ENCODE measurements around the gene DPP10.

Gene DPP10

GRCh38 chr2:115580784-115581183 lies 1138.3 kb downstream of the DPP10 start:
- DNase-seq (ENCODE audit: low read depth): no peak
- TF ChIP-seq CTCF (conservative IDR thresholded peaks at IDR 0.05; ENCODE audit: low read length): no peak
- H3K4me3 ChIP-seq (ENCODE audit: low read length): no peak overlapping the region

DNA sequence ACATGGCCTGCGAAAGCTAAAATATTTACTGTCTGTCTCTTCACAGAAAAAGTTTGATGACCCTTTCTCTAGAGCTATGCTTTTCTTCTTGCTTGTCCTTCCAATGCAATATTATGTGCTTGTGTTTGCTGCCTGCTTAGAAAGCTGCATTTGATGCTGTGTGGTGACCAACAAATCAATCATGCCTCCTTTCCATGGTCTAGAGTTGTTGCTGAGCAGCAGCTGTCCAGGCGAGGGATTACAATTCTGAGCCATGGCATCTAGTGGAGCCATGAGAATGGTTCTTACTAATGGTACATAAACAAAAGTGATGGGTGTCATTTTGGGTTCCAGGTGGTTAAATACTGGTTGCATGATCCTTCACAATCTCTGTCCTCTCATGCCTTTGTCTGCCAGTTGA lies 1142.1 kb downstream of the DPP10 start:
- no peak overlapping the region for H3K4me3 ChIP-seq (ENCODE audit: low read length)
- no peak for DNase-seq (ENCODE audit: low read depth)
- no peak for TF ChIP-seq CTCF (conservative IDR thresholded peaks at IDR 0.05; ENCODE audit: low read length)

GRCh38 chr2:115596659-115597375 lies 1154.4 kb downstream of the DPP10 start:
- no peak for TF ChIP-seq CTCF (conservative IDR thresholded peaks at IDR 0.05; ENCODE audit: low read length)
- no peak for DNase-seq (ENCODE audit: low read depth)
- no peak overlapping the region for H3K4me3 ChIP-seq (ENCODE audit: low read length)

DNA sequence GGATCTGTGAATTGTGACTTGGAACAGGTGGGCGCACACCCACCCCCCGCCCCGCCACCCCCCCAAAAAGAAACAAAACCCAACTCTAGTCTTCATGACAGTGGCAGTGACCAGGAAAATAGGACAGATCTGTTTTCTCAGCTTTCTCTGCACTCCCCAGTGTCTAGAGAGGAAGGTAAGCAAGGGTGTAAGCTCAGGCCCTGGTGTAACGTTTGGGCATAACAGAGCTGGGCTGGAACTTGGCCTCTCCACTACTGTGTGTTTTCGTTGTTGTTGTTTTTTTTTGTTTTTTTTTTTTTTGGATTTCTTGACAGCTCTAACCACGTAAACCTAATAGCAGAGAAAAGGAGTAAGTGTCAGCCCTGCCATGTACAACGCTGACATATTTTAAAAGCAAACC lies 1160.8 kb downstream of the DPP10 start:
- DNase-seq (ENCODE audit: low read depth): no peak
- no peak for TF ChIP-seq CTCF (conservative IDR thresholded peaks at IDR 0.05; ENCODE audit: low read length)
- no peak overlapping the region for H3K4me3 ChIP-seq (ENCODE audit: low read length)

DNA sequence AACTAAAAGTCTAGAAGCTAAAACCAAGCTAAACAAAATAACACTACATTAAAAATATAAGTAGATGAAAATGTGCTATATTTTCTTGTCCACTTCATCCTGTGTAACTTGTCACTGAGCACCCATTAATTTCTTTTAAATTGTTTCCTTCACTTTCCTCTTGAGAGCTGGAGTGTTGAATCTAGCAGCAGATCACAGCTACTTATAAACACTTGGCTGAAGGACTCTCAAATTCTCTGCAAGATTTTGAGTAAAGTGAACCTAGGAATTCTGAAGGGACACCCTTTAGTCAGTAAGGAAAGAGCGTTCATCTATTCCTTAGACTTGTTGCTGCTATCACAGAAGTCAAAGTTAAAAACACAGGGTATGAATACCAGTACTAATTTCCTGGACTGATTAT lies 1163.9 kb downstream of the DPP10 start:
- no peak for TF ChIP-seq CTCF (conservative IDR thresholded peaks at IDR 0.05; ENCODE audit: low read length)
- H3K4me3 ChIP-seq (ENCODE audit: low read length): no peak overlapping the region
- no peak for DNase-seq (ENCODE audit: low read depth)

GRCh38 chr2:115609978-115610377 lies 1167.5 kb downstream of the DPP10 start:
- no peak for TF ChIP-seq CTCF (conservative IDR thresholded peaks at IDR 0.05; ENCODE audit: low read length)
- H3K4me3 ChIP-seq (ENCODE audit: low read length): no peak overlapping the region
- no peak for DNase-seq (ENCODE audit: low read depth)

DNA sequence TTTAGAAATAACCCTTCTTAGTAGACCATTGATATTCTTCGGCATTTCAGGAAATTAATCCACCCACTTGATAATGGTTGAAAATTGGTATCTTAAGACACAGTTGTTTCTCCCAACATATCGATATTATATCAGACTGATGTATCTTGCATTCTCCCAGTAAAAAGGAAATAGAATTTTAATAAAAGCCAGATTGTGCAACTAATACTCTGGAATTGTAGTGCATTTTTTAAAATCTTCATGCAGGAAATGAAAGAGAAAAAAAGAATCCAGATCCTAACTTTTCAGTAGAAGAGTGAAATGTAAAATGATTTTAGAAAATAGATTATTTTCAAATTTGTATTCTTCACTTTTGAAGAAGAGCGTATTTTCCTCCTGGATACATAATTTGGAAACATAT lies 1168.4 kb downstream of the DPP10 start:
- no peak for DNase-seq (ENCODE audit: low read depth)
- TF ChIP-seq CTCF (conservative IDR thresholded peaks at IDR 0.05; ENCODE audit: low read length): no peak
- H3K4me3 ChIP-seq (ENCODE audit: low read length): no peak overlapping the region
